ENCODE data around the gene CDH24.

The CDH24 gene

GRCh38 chr14:23056956-23057756 lies at the start of gene CDH24:
Gene CDH24, minus strand, starts transcription at chr14:23057520. Its CDS starts 1,787 bp downstream, at chr14:23055733.
- in situ Hi-C loops (cut with MboI; ENCODE audit: low sequenced_read_pairs), result loop anchor here (10.0 kb wide), 1 partner anchor 62 kb away; no protein-coding TSS in a partner anchor

GRCh38 chr14:23106747-23107045 lies 49.4 kb upstream of the CDH24 start:
- in situ Hi-C loops (cut with MboI; ENCODE audit: low sequenced_read_pairs), result no loop called here

GRCh38 chr14:23105348-23105824 lies 48.1 kb upstream of the CDH24 start:
- in situ Hi-C loops (cut with MboI; ENCODE audit: low sequenced_read_pairs), result no loop called here

GRCh38 chr14:23104591-23105347 lies 47.4 kb upstream of the CDH24 start, which contains the start of gene CIROP:
Gene CIROP, minus strand, starts transcription at chr14:23104989. Its CDS starts 69 bp downstream, at chr14:23104920.
- in situ Hi-C loops (cut with MboI; ENCODE audit: low sequenced_read_pairs), result no loop called here

GRCh38 chr14:23104070-23104590 lies 46.8 kb upstream of the CDH24 start:
- in situ Hi-C loops (cut with MboI; ENCODE audit: low sequenced_read_pairs), result no loop called here

GRCh38 chr14:23103581-23103980 lies 46.3 kb upstream of the CDH24 start:
- in situ Hi-C loops (cut with MboI; ENCODE audit: low sequenced_read_pairs), result no loop called here

- in situ Hi-C loops (cut with MboI; ENCODE audit: low sequenced_read_pairs), result no loop called here
Observed at GRCh38 chr14:23102801-23103200, 45.5 kb upstream of the CDH24 start.

GRCh38 chr14:23101986-23102625 lies 44.8 kb upstream of the CDH24 start:
- in situ Hi-C loops (cut with MboI; ENCODE audit: low sequenced_read_pairs), result no loop called here

GRCh38 chr14:23101213-23101970 lies 44.1 kb upstream of the CDH24 start:
- in situ Hi-C loops (cut with MboI; ENCODE audit: low sequenced_read_pairs), result no loop called here

- in situ Hi-C loops (cut with MboI; ENCODE audit: low sequenced_read_pairs), result no loop called here
Observed at GRCh38 chr14:23099212-23099861, 42.0 kb upstream of the CDH24 start.

- in situ Hi-C loops (cut with MboI; ENCODE audit: low sequenced_read_pairs), result no loop called here
Observed at GRCh38 chr14:23097786-23098185, 40.5 kb upstream of the CDH24 start.

- in situ Hi-C loops (cut with MboI; ENCODE audit: low sequenced_read_pairs), result no loop called here
Observed at GRCh38 chr14:23095196-23096108, 38.1 kb upstream of the CDH24 start, which contains the start of gene C14orf119. Gene C14orf119, plus strand, starts transcription at chr14:23095505. Its CDS starts 2,154 bp downstream, at chr14:23097659.

GRCh38 chr14:23094666-23095195 lies 37.4 kb upstream of the CDH24 start, which contains the start of gene ACIN1:
Gene ACIN1, minus strand, starts transcription at chr14:23095136. Its CDS starts 24 bp downstream, at chr14:23095112.
- in situ Hi-C loops (cut with MboI; ENCODE audit: low sequenced_read_pairs), result no loop called here

GRCh38 chr14:23093991-23094665 lies 36.8 kb upstream of the CDH24 start:
- in situ Hi-C loops (cut with MboI; ENCODE audit: low sequenced_read_pairs), result no loop called here

- in situ Hi-C loops (cut with MboI; ENCODE audit: low sequenced_read_pairs), result no loop called here
Observed at GRCh38 chr14:23093526-23093925, 36.2 kb upstream of the CDH24 start.

- in situ Hi-C loops (cut with MboI; ENCODE audit: low sequenced_read_pairs), result no loop called here
Observed at GRCh38 chr14:23093104-23093503, 35.8 kb upstream of the CDH24 start.

GRCh38 chr14:23091294-23092225 lies 34.2 kb upstream of the CDH24 start:
- in situ Hi-C loops (cut with MboI; ENCODE audit: low sequenced_read_pairs), result no loop called here

All from HL-60/S4 treated with phorbol 12-myristate 13-acetate at 8.2 ng/mL for 4 days and 3 days (cell line).